K562 (cell line): ENCODE measurements around the gene SLMAP. TPM values are rescaled to one million over a fixed set of nuclear protein-coding genes. Genes with fewer than 3 reads are reported as not detected.

Source experiments
- ATAC-seq: fragments of 200-7000 bp; cut with Tn5 transposase; 3 replicates; pipeline ENCODE4 v1.9.1; 2020; ENCODE audit warnings: moderate library complexity
- BruUV-seq: library from RNA; stranded (reverse); fragments of 400-500 nt; replicated peaks from 2 replicates; lab custom pipeline; 2021; lab: Mats Ljungman, UMichigan
- CTCF ChIA-PET: fragments of 300-600 bp; formaldehyde crosslinking; extraction: SDS; loops from one replicate; lab custom pipeline; 2021; ENCODE audit warnings: low intra/inter-chr PET ratio; lab: Yijun Ruan, JAX
- POLR2A ChIA-PET: fragments of 300-600, 350-650 bp; sonication (Branson Sonifier 250); formaldehyde crosslinking; extraction: SDS; loops from one replicate; lab custom pipeline; 2021; ENCODE audit warnings: antibody characterized with exemption, inconsistent platforms; lab: Yijun Ruan, JAX
- DNase-seq, 4 experiments: peaks; one replicate each; pipeline versions ENCODE4 v3.0.0 to v3.0.0-alpha.2; 2011 to 2018; ENCODE audit warnings: low spot score in 3 of 4, mixed read lengths in 3 of 4; ENCODE audit errors: extremely low read depth in 1 of 4
- FAIRE-seq: peaks from 2 replicates; lab custom pipeline; 2011; peaks lifted over from hg19 to GRCh38; lab: Jason Lieb, UNC
- H2AFZ ChIP-seq: 2 replicates; pipeline ENCODE4 v1.6.0; 2011; ENCODE audit warnings: low read depth, low read length, control low read depth, inconsistent platforms
- H3K27ac ChIP-seq: fragments of 200-600 bp; 3 replicates; pipeline ENCODE4 v1.8.0; 2011; ENCODE audit warnings: low read depth, mild to moderate bottlenecking, control low read depth, inconsistent platforms, low read length, moderate library complexity, mixed read lengths; ENCODE audit errors: extremely low read depth
- H3K27me3 ChIP-seq, 2 experiments: fragments of 300-600 bp in 1 of 2; 2 replicates in 1 of 2; 3 replicates in 1 of 2; pipeline versions ENCODE4 v1.6.0 to v1.8.0; 2011; ENCODE audit warnings: inconsistent platforms in 2 of 2, low read length in 2 of 2, mild to moderate bottlenecking in 1 of 2, mixed read lengths in 1 of 2, moderate library complexity in 1 of 2; ENCODE audit not compliant: control insufficient read depth in 2 of 2, insufficient read depth in 2 of 2
- H3K36me3 ChIP-seq: fragments of 300-600 bp; 3 replicates; pipeline ENCODE4 v1.8.0; 2011; ENCODE audit warnings: mild to moderate bottlenecking, low read length, inconsistent platforms; ENCODE audit not compliant: control insufficient read depth, insufficient read depth
- H3K4me1 ChIP-seq, 2 experiments: fragments of 200-600 bp in 1 of 2; replicated peaks in 1 of 2; 2 replicates in 1 of 2; 3 replicates in 1 of 2; pipeline versions ENCODE4 v1.5.1 to v1.8.0; 2011; ENCODE audit warnings: inconsistent platforms in 2 of 2, low read length in 2 of 2, mild to moderate bottlenecking in 1 of 2, mixed read lengths in 1 of 2, moderate library complexity in 1 of 2; ENCODE audit not compliant: control insufficient read depth in 2 of 2, insufficient read depth in 2 of 2
- H3K4me2 ChIP-seq: 2 replicates; pipeline ENCODE4 v1.6.1; 2011; ENCODE audit warnings: low read length, control low read depth, inconsistent platforms, mixed read lengths; ENCODE audit not compliant: insufficient read depth
- H3K4me3 ChIP-seq: fragments of 200-600 bp; sonication (generic), shearing (Covaris generic); 2 replicates; pipeline ENCODE4 v1.5.1; 2016; ENCODE audit warnings: control low read depth, inconsistent platforms
- H3K79me2 ChIP-seq: fragments of 200-600 bp; 3 replicates; pipeline ENCODE4 v1.8.0; 2011; ENCODE audit warnings: low read length, inconsistent platforms; ENCODE audit not compliant: control insufficient read depth, insufficient read depth
- H3K9ac ChIP-seq, 2 experiments: 2 replicates each; pipeline versions ENCODE4 v1.6.0 to v1.6.1; 2011; ENCODE audit warnings: low read depth in 2 of 2, low read length in 2 of 2, control low read depth in 1 of 2, inconsistent platforms in 1 of 2, mild to moderate bottlenecking in 1 of 2, mixed read lengths in 1 of 2; ENCODE audit not compliant: insufficient read depth in 1 of 2
- H3K9me1 ChIP-seq: one replicate; pipeline ENCODE4 v1.6.0; 2011; ENCODE audit warnings: inconsistent platforms, mild to moderate bottlenecking, low read length, moderate library complexity; ENCODE audit not compliant: control insufficient read depth, insufficient read depth
- H3K9me3 ChIP-seq: replicated peaks from 2 replicates; pipeline ENCODE4 v1.5.1; 2011; ENCODE audit warnings: low read depth, low read length, inconsistent platforms; ENCODE audit not compliant: control insufficient read depth, insufficient read depth
- H4K20me1 ChIP-seq: replicated peaks from 2 replicates; pipeline ENCODE4 v1.6.1; 2011; ENCODE audit warnings: low read length, inconsistent platforms, mixed read lengths; ENCODE audit not compliant: control insufficient read depth, insufficient read depth
- BCLAF1 ChIP-seq, 2 experiments: fragments of 450-650 bp in 1 of 2; IDR thresholded peaks; 2 replicates each; pipeline ENCODE4 v1.6.1; 2011 to 2017; ENCODE audit warnings: low read depth in 2 of 2, antibody characterized with exemption in 1 of 2, borderline replicate concordance in 1 of 2, low read length in 1 of 2, mild to moderate bottlenecking in 1 of 2, mixed read lengths in 1 of 2; ENCODE audit not compliant: control insufficient read depth in 1 of 2
- CEBPB ChIP-seq: fragments of 450-650 bp; IDR thresholded peaks from 2 replicates; pipeline ENCODE4 v1.6.1; 2016; ENCODE audit warnings: missing genetic modification characterization, missing compliant biosample characterization
- GTF2E2 ChIP-seq: fragments of 200-800 bp; sonication (Bioruptor generic); IDR thresholded peaks from 2 replicates; pipeline ENCODE4 v1.6.1; 2016; ENCODE audit warnings: missing genetic modification characterization, missing compliant biosample characterization
- HDAC6 ChIP-seq: IDR thresholded peaks from 2 replicates; pipeline ENCODE4 v1.6.1; 2012; ENCODE audit warnings: low read depth, mild to moderate bottlenecking, control low read depth, inconsistent platforms, low read length, moderate library complexity
- POLR2AphosphoS5 ChIP-seq: IDR thresholded peaks from 2 replicates; pipeline ENCODE4 v1.6.1; 2011; ENCODE audit warnings: mild to moderate bottlenecking, low read depth, low read length, moderate library complexity; ENCODE audit not compliant: control insufficient read depth, insufficient read depth
- ZBTB17 ChIP-seq: fragments of 450-650 bp; formaldehyde crosslinking; IDR thresholded peaks from 2 replicates; pipeline ENCODE4 v1.4.0; 2020; ENCODE audit warnings: mild to moderate bottlenecking
- ZBTB40 ChIP-seq, 2 experiments: fragments of 450-650 bp in 1 of 2; sonication (generic) in 1 of 2; formaldehyde crosslinking in 1 of 2; IDR thresholded peaks; 2 replicates each; pipeline versions ENCODE4 v1.7.1 to v1.9.0; 2016 to 2022; ENCODE audit warnings: inconsistent platforms in 1 of 2, mild to moderate bottlenecking in 1 of 2, missing genetic modification reagents in 1 of 2
- ZC3H4 ChIP-seq: sonication (generic); formaldehyde crosslinking; IDR thresholded peaks from 2 replicates; pipeline ENCODE4 v1.9.0; 2021; ENCODE audit warnings: missing genetic modification reagents, borderline replicate concordance
- WGBS: fragments of 100-300 bp; shearing (Covaris generic); methylation state at CpG from one replicate; pipeline ENCODE4 v1.1.6; 2016; ENCODE audit warnings: low coverage, mixed read lengths; ENCODE audit not compliant: insufficient coverage; ENCODE audit errors: missing lambda C conversion rate; 5-methylcytosine and 5-hydroxymethylcytosine counted together
- in situ Hi-C: fragments of 300-500 bp; cut with MboI; formaldehyde crosslinking; loops from 4 replicates; pipeline ENCODE4 v1.15.0; 2018; ENCODE audit warnings: inconsistent platforms, mixed read lengths
- intact Hi-C: fragments of 100-400 bp; cut with micrococcal nuclease; formaldehyde crosslinking; loops from 2 replicates; pipeline ENCODE4 v1.14.2; 2022
- polyA plus RNA-seq, 8 experiments: library from polyadenylated mRNA; depleted of rRNA in 4 of 8; stranded (reverse) in 5 of 8; unstranded in 3 of 8; fragments of >200 nt; fragmentation: Nextera tagmentation in 2 of 8; fragmentation: Illumina TruSeq in 1 of 8; extraction: Ambion mirVana in 2 of 8; extraction: Trizol in 1 of 8; gene quantifications; 2 replicates each; pipeline versions ENCODE4 v1.2.1 to v1.2.3, GENCODE V29; 2011 to 2014; ENCODE audit warnings: inconsistent platforms in 1 of 8, missing spikeins in 1 of 8
- total RNA-seq, 7 experiments: library from RNA; depleted of rRNA in 6 of 7; stranded (reverse); fragments of >200 nt in 6 of 7; fragmentation: Illumina TruSeq in 2 of 7; extraction: Trizol in 2 of 7; gene quantifications; 2 replicates each; pipeline versions ENCODE4 v1.2.1 to v1.2.3, GENCODE V29; 2011 to 2021; ENCODE audit warnings: low replicate concordance in 1 of 7

SLMAP gene
- total and polyA plus RNA-seq, 9 of the 15 experiments (the other 6 are each of a cell fraction or from before 2014, with no cell fraction given): 12.1 to 50.7 (median 28.3) TPM

GRCh38 chr3:57923101-57923500 is 167.0 kb downstream of the SLMAP start (continued):
- no peak for TF ChIP-seq CEBPB (tag)

DNA sequence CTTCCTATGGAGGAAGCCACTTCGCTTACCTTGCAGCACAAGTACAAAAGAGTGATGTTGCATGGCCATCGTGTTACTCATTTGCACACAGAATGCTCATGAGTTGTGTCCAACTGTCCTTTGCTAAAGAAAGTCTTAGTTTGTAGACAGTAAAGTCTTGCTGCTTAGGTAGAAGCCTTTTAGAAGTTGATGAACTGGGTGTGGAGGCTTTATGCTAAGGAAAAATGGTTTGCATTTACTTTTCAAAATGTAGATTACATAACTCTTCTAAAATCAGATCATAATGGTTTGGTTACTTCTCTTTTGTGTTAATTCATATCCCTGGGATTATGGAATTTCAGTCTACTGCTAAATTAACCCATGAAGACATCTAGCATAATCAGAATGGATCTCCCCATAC is 167.6 kb downstream of the SLMAP start:
- Histone ChIP-seq H3K27me3 (no peaks in the 10 kb centered on the region), H3K9me1 (no peaks in the 10 kb centered on the region), H3K79me2 (no peaks in the 10 kb centered on the region), H3K9me3 (no peaks in the 10 kb centered on the region), H3K4me1 (0 out of 5 replicates have a peak, but pooled peaks cover 0 to 2% of the 10 kb centered on the region in 2 experiments), H2AFZ (no peak overlapping the region), H3K4me2 (no peak overlapping the region), H3K9ac (no peak overlapping the region), H3K4me3 (no peak overlapping the region), H4K20me1 (no peaks in the 10 kb centered on the region), H3K36me3 (peaks cover 32% of the 10 kb centered on the region; the same call in 2 of the 3 replicates), H3K27ac (no peak overlapping the region)
- no peak for FAIRE-seq
- ATAC-seq: no peak
- 100% methylated on average over 2 of the region's 2 CpGs for WGBS
- CTCF ChIA-PET: no interaction called here
- POLR2A ChIA-PET: no interaction called here
- BruUV-seq: no TSS peak
- intact Hi-C loops (no loop called here), in situ Hi-C loops (no loop called here)
- no peak for DNase-seq
- TF ChIP-seq ZBTB40 (IDR thresholded peaks at IDR 0.05) (no peak), ZBTB40 (CRISPR knock-in tag; IDR thresholded peaks at IDR 0.05) (no peak), BCLAF1 (IDR thresholded peaks at IDR 0.05; ENCODE audit: borderline replicate concordance in 1 of 2, control insufficient read depth in 1 of 2, low read depth in 2 of 2, low read length in 1 of 2) (no peak), ZC3H4 (no peak), ZBTB17 (CRISPR knock-in tag) (no peak), GTF2E2 (tag) (no peak), HDAC6 (no peak), POLR2AphosphoS5 (no peak)
